Heart left ventricle (tissue), 16 donors: ENCODE results near the gene CCR2. TPM values are rescaled to one million over a fixed set of nuclear protein-coding genes. Genes with fewer than 3 reads are reported as not detected.

Source experiments
- ATAC-seq, 4 donors: fragments of 200-7000 bp; cut with Tn5 transposase; one replicate each; pipeline ENCODE4 v1.9.1; 2020 to 2022; ENCODE audit warnings: moderate library complexity in 4 of 4, mild to moderate bottlenecking in 3 of 4, moderate number of reproducible peaks in 1 of 4
- DNase-seq, 5 donors: peaks; one replicate each; pipeline ENCODE4 v3.0.0-alpha.2; 2020
- H3K27ac ChIP-seq, 12 donors: fragments of 200-600 bp; sonication (generic) in 4 of 12; one replicate each; pipeline versions ENCODE4 v1.5.0 to v1.8.0; 2016 to 2022; ENCODE audit warnings: mild to moderate bottlenecking in 2 of 12
- H3K27me3 ChIP-seq, 9 donors: fragments of 200-600 bp; sonication (generic) in 2 of 9; one replicate each; pipeline versions ENCODE4 v1.5.1 to v1.8.0; 2016 to 2022; ENCODE audit warnings: mild to moderate bottlenecking in 3 of 9
- H3K36me3 ChIP-seq, 9 donors: fragments of 200-600 bp; sonication (generic) in 2 of 9; one replicate each; pipeline versions ENCODE4 v1.5.0 to v1.8.0; 2018 to 2022; ENCODE audit warnings: mild to moderate bottlenecking in 2 of 9
- H3K4me1 ChIP-seq, 12 donors: fragments of 200-600 bp; sonication (generic) in 4 of 12; one replicate each; pipeline versions ENCODE4 v1.5.0 to v1.8.0; 2016 to 2022; ENCODE audit warnings: mild to moderate bottlenecking in 3 of 12
- H3K4me3 ChIP-seq, 12 donors: fragments of 200-600 bp; sonication (generic) in 4 of 12; one replicate each; pipeline versions ENCODE4 v1.5.0 to v1.8.0; 2017 to 2022; ENCODE audit warnings: mild to moderate bottlenecking in 9 of 12, moderate library complexity in 4 of 12
- H3K9me3 ChIP-seq, 12 donors: fragments of 200-600 bp; sonication (generic) in 4 of 12; one replicate each; pipeline versions ENCODE4 v1.5.0 to v1.8.0; 2016 to 2022; ENCODE audit warnings: mild to moderate bottlenecking in 1 of 12
- POLR2A ChIP-seq, 2 donors: fragments of 450-650 bp; IDR thresholded peaks; one replicate each; pipeline ENCODE4 v1.6.1; 2017; ENCODE audit warnings: antibody characterized with exemption in 2 of 2, mild to moderate bottlenecking in 2 of 2, moderate library complexity in 2 of 2
- WGBS, 4 donors: extraction: QIAGEN DNeasy Blood & Tissue Kit in 2 of 4; methylation state at CpG; one replicate each; pipeline versions ENCODE4 v1.1.5 to v1.1.7; 2013 to 2018; 5-methylcytosine and 5-hydroxymethylcytosine counted together
- intact Hi-C, 10 donors: fragments of 100-400 bp; cut with DNase I; formaldehyde crosslinking; loops; one replicate each; pipeline versions ENCODE4 v1.11.1 to v1.14.2; 2022
- polyA plus RNA-seq, 2 donors: library from polyadenylated mRNA; stranded (reverse); fragments of 200-250 nt; gene quantifications; one replicate each; pipeline ENCODE4 v1.2.3, GENCODE V29; 2013
- total RNA-seq, 9 donors: library from RNA; depleted of rRNA in 2 of 9; stranded (reverse); fragments of >200 nt in 2 of 9; fragmentation: NEBNext Ultra II Directional in 3 of 9; extraction: Animal tissue kit (Norgen Biotek cat#: 25700) in 3 of 9; gene quantifications; one replicate each; pipeline versions ENCODE4 v1.1.0 to v1.2.4, GENCODE V29; 2016 to 2023
- TF ChIP-seq, protein P1 (sequence below), 12 donors: fragments of 200-600 bp; sonication (generic) in 4 of 12; IDR thresholded peaks; one replicate each; pipeline versions ENCODE4 v1.5.0 to v1.8.0; 2018 to 2022; ENCODE audit warnings: antibody characterized with exemption in 12 of 12, mild to moderate bottlenecking in 5 of 12
- donor health status: ischemic (EF 13 %, LVEDD 7.1; RV severe dilation, severe dysfunction).
- donor health status: healthy with polysubstance abuse.
- donor health status: DM: no; HTN: yes; CAD: no.
- donor health status: DM: no; HTN: no; CAD: no.
- donor health status: ischemic (EF 25% LVEDD 6.9; RV normal size, moderate dysfunction).
- donor health status: ischemic (EF 25% LVEDD 5.7; RV mildly dilated, moderate dysfunction).
- donor health status: healthy.
- donor health status: DM: yes; HTN: yes; CAD: no.
- donor health status: ischemic (EF 35%, LVEDD 5.7; RV mildly dilated, moderate dysfunction).
- donor health status: nonischemic (EF 11% LVEDD 7.7; RV severe dilation, severe dysfunction).
- donor health status: DM: yes; HTN: yes; CAD: no.
- donor health status: PGD.
- donor health status: ischemic (EF 29% LVEDD 5.4; RV normal size, mild dysfunction).
- donor health status: nonischemic (EF 23%, LVEDD 6.1; RV moderate dilation, normal function).

The CCR2 gene
- total and polyA plus RNA-seq, 11 donors, result 0.23 to 10.5 (median 0.93) TPM

DNA sequence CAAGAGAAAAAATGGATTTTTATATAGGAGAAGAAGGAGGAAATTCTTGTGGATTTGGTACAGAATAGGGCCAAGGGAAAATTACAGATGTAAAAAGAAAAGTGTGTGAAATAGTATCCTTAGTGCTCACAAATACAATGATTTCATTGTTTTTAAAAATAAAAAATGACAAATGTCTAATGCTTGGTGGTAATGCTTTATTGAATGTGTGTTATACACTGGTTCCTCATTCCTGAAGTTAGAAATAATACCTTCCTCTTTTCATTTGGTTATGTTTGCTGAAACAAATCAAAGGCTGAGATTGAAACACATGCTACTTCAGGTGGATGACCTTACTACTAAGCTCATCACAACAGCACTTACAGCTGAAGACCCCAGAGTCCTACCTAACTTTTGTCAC is 37.7 kb upstream of the CCR2 start:
- intact Hi-C loops, result no loop called here
- DNase-seq, result no peak
- no peak overlapping the region for H3K4me3 ChIP-seq
- TF ChIP-seq, protein P1, sequence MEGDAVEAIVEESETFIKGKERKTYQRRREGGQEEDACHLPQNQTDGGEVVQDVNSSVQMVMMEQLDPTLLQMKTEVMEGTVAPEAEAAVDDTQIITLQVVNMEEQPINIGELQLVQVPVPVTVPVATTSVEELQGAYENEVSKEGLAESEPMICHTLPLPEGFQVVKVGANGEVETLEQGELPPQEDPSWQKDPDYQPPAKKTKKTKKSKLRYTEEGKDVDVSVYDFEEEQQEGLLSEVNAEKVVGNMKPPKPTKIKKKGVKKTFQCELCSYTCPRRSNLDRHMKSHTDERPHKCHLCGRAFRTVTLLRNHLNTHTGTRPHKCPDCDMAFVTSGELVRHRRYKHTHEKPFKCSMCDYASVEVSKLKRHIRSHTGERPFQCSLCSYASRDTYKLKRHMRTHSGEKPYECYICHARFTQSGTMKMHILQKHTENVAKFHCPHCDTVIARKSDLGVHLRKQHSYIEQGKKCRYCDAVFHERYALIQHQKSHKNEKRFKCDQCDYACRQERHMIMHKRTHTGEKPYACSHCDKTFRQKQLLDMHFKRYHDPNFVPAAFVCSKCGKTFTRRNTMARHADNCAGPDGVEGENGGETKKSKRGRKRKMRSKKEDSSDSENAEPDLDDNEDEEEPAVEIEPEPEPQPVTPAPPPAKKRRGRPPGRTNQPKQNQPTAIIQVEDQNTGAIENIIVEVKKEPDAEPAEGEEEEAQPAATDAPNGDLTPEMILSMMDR (IDR thresholded peaks at IDR 0.05), result no peak
- TF ChIP-seq POLR2A (IDR thresholded peaks at IDR 0.05), result no peak
- ATAC-seq, result no peak
- no peaks in the 10 kb centered on the region for H3K9me3 ChIP-seq
- peaks cover 0 to 52% (median 0%) of the 10 kb centered on the region in 12 donors for H3K4me1 ChIP-seq
- H3K27ac ChIP-seq, result peak overlapping the region in 1 of 12 donors; percentile 59
- no peaks in the 10 kb centered on the region for H3K36me3 ChIP-seq
- peaks cover 0 to 11% (median 0%) of the 10 kb centered on the region in 9 donors for H3K27me3 ChIP-seq

DNA sequence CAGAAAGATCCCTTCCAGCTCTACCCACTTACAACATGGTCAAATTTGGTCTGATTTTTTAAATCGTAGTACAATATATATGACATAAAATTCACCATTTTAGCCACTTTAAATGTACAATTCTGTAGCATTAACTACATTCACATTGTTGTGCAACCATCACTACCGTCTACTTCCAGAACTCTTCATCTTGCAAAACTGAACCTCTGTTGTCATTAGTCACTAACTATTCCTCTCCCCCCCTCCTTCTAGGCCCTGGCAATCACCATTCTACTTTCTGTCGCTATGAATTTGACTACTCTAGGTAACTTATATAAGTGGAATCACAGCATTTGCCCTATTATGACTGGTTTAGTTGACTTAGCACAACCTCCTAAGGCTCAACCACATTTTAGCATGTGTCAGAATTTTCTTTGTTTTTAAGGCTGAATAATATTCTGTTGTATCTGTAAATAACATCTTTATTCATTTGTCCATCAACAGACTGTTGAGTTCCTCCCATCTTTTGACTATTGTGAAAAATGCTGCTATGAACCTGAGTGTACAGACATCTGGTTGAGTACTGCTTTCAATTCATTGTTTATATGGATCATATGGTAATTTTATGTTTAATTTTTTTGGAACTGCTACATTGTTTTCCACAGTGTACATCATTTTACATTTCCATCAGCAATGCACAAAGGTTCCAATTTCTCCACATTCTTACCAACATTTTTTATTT is 35.5 kb upstream of the CCR2 start:
- 78 to 86% (median 83%) methylated on average over 3 of the region's 3 CpGs for WGBS, 4 donors
- H3K27ac ChIP-seq, result peak overlapping the region in 1 of 12 donors; percentile 48
- ATAC-seq, result no peak

DNA sequence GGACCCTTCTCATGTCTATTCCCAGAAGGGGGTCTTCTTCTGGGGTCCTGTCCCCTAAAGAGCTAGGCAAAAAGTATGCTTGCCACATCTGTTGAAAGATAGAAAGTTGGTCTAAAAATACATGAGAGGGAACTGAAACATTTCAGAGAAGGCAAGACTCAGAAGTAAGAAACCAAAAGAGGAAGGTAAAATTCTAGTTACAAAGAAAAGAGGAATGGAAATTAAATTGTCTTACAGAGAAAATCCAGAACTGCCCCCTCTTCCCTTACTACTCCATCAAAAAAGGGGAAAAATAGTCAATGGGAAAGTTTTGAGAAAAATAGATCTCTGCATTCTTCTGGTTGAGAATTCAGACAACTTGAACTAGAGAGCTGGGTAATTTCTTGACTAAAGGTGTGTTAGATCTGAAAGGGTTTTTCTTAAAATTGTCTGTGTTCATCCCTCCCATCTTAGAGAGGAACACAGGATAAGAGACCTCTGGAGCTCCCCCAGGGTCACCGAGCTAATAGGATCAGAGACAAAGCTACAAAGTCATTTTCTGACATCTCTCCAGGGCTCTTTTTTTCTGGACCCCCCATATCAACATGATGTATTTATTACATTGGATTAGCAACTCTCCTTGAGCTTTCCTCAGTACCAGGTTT is 32.3 kb upstream of the CCR2 start:
- intact Hi-C loops, result no loop called here
- no peak for ATAC-seq

More for the DNA sequence above, 35.5 kb upstream of the CCR2 start:
- H3K27me3 ChIP-seq, result peaks cover 0 to 4% (median 0%) of the 10 kb centered on the region in 9 donors
- H3K36me3 ChIP-seq, result no peaks in the 10 kb centered on the region
- H3K4me1 ChIP-seq, result peaks cover 0 to 56% (median 0%) of the 10 kb centered on the region in 12 donors
- TF ChIP-seq, protein P1 (IDR thresholded peaks at IDR 0.05), result no peak
- TF ChIP-seq POLR2A (IDR thresholded peaks at IDR 0.05), result no peak
- no peak for DNase-seq
- no peaks in the 10 kb centered on the region for H3K9me3 ChIP-seq
- intact Hi-C loops, result no loop called here
- no peak overlapping the region for H3K4me3 ChIP-seq

DNA sequence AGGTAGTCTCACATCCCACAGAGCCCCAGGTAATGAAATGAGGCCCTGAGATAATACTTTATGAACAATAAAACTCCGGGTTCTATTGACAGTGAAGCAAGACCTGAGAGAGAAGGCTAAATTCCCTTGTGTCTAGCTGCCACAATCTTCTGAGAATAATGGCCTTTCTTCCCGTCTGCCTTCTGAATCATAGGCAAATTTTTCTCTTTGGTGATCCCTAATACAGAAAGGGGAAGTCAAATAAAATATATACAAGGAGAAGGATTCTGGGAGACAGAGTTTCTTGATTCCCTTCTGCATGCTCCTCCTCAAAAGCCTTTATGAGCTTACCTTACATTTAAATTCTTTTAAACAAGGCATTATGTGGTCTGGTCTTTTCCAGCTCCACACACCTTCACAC is 29.9 kb upstream of the CCR2 start:
- TF ChIP-seq, protein P1 (IDR thresholded peaks at IDR 0.05), result no peak
- no peak for TF ChIP-seq POLR2A (IDR thresholded peaks at IDR 0.05)
- Histone ChIP-seq H3K36me3 (no peaks in the 10 kb centered on the region), H3K4me1 (peaks cover 0 to 32% (median 0%) of the 10 kb centered on the region in 12 donors), H3K27ac (peak overlapping the region in 1 of 12 donors; percentile 64), H3K9me3 (peaks cover 0 to 6% (median 0%) of the 10 kb centered on the region in 12 donors), H3K4me3 (no peak overlapping the region), H3K27me3 (peaks cover 0 to 4% (median 0%) of the 10 kb centered on the region in 9 donors)
- intact Hi-C loops, result no loop called here
- ATAC-seq (no peak), DNase-seq (no peak)
- WGBS, 4 donors, result 67 to 78% (median 71%) methylated on average over 2 of the region's 2 CpGs

More for the DNA sequence above, 32.3 kb upstream of the CCR2 start:
- H3K9me3 ChIP-seq, result no peaks in the 10 kb centered on the region
- DNase-seq, result no peak
- H3K36me3 ChIP-seq, result no peaks in the 10 kb centered on the region
- TF ChIP-seq POLR2A (IDR thresholded peaks at IDR 0.05), result no peak
- TF ChIP-seq, protein P1 (IDR thresholded peaks at IDR 0.05), result no peak
- WGBS, 4 donors, result 67 to 82% (median 70%) methylated on average over 1 of the region's 1 CpG
- peaks cover 0 to 4% (median 0%) of the 10 kb centered on the region in 9 donors for H3K27me3 ChIP-seq
- H3K4me1 ChIP-seq, result peaks cover 0 to 44% (median 0%) of the 10 kb centered on the region in 12 donors
- peak overlapping the region in 1 of 12 donors; percentile 76 for H3K27ac ChIP-seq
- no peak overlapping the region for H3K4me3 ChIP-seq
